HL-60 (cell line): ENCODE data around the gene GARIN5B.

Experiments
- GABPA ChIP-seq: IDR thresholded peaks from 2 replicates; pipeline ENCODE4 v1.6.1; 2012; ENCODE audit warnings: low read depth
- POLR2AphosphoS5 ChIP-seq: IDR thresholded peaks from 2 replicates; pipeline ENCODE4 v1.6.1; 2012; ENCODE audit warnings: low read depth
- REST ChIP-seq: IDR thresholded peaks from 2 replicates; pipeline ENCODE4 v1.6.1; 2012; ENCODE audit warnings: low read depth; ENCODE audit not compliant: insufficient replicate concordance
- TF ChIP-seq, protein P1 (sequence below): IDR thresholded peaks from one replicate; pipeline ENCODE4 v1.5.1; 2011; ENCODE audit warnings: low read length, control low read depth, inconsistent platforms; ENCODE audit not compliant: insufficient read depth

DNA sequence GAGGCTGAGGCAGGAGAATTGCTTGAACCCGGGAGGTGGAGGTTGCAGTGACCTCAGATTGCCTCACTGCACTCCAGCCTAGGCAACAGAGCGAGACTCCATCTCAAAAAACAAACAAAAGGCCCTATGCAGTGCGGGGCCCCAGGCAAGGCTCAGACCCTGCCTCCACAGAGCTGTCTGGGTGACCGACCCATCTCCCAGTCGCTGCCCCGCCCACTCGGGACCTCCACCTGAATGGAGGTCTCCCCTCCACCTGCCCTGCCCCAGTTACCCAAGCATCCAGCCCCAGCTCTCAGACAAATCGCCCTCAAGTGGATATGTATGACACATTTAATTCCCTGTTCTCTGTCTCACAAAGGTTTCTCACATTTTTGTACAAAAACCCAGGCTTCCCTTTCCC lies 2.2 kb upstream of the GARIN5B start:
- TF ChIP-seq, protein P1, sequence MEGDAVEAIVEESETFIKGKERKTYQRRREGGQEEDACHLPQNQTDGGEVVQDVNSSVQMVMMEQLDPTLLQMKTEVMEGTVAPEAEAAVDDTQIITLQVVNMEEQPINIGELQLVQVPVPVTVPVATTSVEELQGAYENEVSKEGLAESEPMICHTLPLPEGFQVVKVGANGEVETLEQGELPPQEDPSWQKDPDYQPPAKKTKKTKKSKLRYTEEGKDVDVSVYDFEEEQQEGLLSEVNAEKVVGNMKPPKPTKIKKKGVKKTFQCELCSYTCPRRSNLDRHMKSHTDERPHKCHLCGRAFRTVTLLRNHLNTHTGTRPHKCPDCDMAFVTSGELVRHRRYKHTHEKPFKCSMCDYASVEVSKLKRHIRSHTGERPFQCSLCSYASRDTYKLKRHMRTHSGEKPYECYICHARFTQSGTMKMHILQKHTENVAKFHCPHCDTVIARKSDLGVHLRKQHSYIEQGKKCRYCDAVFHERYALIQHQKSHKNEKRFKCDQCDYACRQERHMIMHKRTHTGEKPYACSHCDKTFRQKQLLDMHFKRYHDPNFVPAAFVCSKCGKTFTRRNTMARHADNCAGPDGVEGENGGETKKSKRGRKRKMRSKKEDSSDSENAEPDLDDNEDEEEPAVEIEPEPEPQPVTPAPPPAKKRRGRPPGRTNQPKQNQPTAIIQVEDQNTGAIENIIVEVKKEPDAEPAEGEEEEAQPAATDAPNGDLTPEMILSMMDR, result no peak
- no peak for TF ChIP-seq POLR2AphosphoS5
- TF ChIP-seq REST, result no peak
- no peak for TF ChIP-seq GABPA
